GM15510 (cell line): Measurements from ENCODE around the gene GPR78.

ENCODE experiments used
- POLR2A ChIP-seq: IDR thresholded peaks from 3 replicates; pipeline ENCODE4 v1.6.1; 2011; ENCODE audit warnings: borderline replicate concordance; ENCODE audit not compliant: insufficient read length; ENCODE audit errors: extremely low read depth

Gene GPR78

GRCh38 chr4:8552581-8553205, 27.5 kb upstream of the GPR78 start:
- TF ChIP-seq POLR2A, result no peak

- TF ChIP-seq POLR2A, result no peak
These were observed 27.0 kb upstream of the GPR78 start for GRCh38 chr4:8553216-8553615.

- no peak for TF ChIP-seq POLR2A
These were observed 26.2 kb upstream of the GPR78 start for GRCh38 chr4:8553991-8554405.

GRCh38 chr4:8554555-8555100, 25.6 kb upstream of the GPR78 start:
- TF ChIP-seq POLR2A, result no peak

GRCh38 chr4:8555716-8556115, 24.5 kb upstream of the GPR78 start:
- TF ChIP-seq POLR2A, result no peak

GRCh38 chr4:8556341-8557150, 23.6 kb upstream of the GPR78 start:
- no peak for TF ChIP-seq POLR2A

DNA sequence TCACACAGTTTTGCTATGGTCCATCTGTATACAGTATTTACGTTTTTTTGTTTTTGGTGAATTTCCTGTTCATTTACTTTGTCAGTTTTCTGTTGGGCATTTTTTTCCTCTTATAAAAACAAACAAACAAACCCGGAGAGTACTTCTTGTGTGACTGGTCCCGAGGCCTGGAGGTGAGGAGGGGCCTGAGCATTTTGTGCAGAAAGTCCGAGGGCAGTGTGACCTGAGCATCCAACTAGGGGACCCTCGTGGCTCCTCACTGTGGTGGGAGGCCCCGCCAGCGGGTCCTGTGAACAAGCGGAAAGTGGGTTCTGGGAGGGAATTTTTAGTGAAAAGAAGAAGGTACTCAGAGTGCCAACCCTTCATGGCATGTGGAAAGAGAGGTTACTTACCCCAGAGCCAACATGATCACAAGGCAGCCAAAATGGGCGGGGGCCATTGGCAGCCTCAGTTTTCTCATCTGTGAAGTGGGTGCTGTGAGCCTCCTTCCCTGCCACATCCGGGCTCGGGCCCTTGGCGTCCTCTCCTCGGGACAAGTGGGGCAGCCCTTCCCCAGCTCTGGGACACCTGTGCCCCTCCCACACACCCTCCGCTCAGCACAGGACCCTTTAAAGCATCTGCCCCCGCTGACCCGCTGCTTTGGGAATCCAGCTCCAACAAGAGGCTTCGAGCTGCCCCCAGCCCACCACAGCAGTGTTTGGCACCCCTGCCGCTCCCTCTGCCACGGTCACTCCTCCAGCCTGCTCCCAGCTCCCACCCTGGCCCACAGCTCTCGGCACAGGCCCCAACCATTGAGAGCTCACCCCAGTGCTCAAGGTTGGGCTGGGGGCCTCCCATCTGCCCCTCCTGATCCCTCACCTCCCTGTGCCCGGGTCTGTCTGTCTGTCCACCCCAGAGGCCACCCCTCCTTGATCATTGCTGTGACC, 22.8 kb upstream of the GPR78 start:
- no peak for TF ChIP-seq POLR2A

DNA sequence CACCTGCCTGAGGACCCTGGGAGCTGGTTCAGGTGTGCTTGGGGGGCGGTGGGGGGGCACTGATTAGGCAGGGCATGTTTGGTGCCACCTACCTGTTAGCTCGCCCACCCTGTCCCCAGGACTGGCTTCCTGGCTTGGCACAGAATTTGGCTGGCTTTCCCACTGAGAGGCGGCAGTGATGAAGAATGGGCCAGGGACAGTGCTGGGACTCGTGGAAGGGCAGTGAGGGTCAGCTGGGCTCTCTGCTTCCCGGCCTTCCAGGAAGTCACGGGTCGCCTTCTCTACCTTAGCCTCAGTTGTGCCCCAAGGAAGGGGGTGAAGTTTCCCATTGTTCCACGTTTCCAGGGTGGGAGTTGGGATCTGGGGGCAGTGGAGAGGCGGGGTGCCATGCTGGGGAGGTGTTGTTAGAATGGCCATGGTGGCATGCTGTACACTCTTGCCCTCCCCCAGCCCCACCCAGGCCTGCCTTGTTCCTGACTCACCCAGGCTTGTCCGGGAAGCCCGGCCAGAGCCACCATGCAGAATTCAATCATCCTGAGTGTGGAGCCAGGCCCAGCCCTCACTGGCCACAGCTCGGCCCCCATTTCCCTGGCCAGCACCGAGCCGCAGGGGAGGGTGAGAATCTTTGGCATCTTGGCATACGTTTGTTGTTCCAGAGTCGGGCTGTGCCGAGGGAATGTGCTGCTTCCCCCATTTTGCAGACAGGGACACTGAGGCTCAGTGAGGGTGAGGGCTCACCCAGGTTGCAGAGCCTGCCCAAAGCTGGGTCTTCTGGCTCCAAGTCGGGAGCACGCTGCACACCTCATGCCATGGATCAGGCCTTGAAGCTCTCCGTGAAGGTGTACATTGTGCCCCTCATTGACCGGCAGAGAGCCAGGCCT, 21.9 kb upstream of the GPR78 start:
- TF ChIP-seq POLR2A, result no peak

GRCh38 chr4:8559011-8559410, 21.2 kb upstream of the GPR78 start:
- TF ChIP-seq POLR2A, result no peak

- no peak for TF ChIP-seq POLR2A
These were observed 20.5 kb upstream of the GPR78 start for GRCh38 chr4:8559524-8560264.

- no peak for TF ChIP-seq POLR2A
These were observed 19.7 kb upstream of the GPR78 start for GRCh38 chr4:8560265-8561047.

DNA sequence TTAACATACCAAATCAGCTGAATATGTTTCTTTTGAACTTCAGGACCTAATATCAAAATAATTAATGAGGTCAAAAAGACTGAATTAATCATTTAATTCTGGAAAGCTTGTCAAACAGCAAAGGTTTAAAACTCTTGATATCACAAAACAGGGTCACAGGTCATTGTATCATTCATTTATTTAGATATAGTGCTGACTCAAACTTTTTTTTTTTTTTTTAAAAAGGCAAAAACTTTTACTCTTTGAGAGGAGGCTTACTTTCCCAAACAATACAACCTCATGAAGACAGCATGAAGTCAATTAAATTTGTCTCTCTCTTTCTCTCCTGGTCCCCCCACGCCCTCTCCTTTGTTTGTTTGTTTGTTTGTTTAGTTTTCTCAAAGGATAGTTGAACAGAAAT, 15.6 kb upstream of the GPR78 start:
- TF ChIP-seq POLR2A, result no peak
